HG03039 (cell line): ENCODE data around the gene NAT16.

ENCODE experiments used
- ATAC-seq: cut with Tn5 transposase; IDR thresholded peaks from one replicate; pipeline ENCODE4 v1.9.1; 2021; ENCODE audit warnings: mild to moderate bottlenecking, moderate library complexity; ENCODE audit not compliant: unreplicated experiment

NAT16 gene

DNA sequence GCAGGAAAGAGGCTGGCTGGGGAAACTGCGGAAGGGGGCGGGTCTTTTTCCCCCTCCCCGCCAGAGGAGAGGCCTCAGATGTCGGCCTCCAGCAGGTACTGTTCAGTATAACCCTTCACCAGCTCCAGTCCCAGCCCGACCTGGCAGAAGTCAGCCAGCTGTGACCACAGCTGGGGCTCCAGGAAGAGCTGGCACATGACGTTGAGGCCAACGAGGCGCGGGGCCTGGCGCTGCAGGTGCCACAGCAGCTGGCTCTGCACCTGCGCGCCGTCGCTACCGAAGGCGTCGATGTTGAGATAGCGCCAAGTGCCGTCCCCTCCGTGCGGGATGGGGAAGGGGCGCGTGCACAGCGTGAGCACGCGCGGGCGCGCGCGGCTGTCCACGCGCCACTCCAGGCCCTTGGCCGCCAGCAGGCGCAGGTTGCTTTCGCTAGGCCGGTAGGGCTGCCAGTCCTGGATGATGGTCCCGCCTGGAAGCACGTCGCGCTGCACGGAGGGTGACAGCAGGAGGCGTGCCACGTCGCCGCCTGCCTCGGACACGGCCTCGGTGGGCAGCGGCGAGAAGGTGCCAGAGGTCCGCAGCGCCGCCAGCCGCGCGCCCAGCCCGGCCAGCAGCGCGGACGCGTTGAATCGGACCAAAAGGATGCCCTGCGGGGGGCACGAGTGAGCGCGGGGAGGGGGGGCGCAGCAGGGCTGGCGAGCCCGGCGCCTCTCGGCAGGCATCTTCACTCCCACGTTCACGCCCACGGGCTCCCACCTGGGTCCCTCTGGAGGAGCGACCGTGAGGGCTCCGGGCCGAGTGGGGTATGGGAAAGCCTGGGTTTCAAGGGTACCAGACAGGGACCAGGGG is 7.9 kb downstream of the NAT16 start:
- ATAC-seq, result no peak

DNA sequence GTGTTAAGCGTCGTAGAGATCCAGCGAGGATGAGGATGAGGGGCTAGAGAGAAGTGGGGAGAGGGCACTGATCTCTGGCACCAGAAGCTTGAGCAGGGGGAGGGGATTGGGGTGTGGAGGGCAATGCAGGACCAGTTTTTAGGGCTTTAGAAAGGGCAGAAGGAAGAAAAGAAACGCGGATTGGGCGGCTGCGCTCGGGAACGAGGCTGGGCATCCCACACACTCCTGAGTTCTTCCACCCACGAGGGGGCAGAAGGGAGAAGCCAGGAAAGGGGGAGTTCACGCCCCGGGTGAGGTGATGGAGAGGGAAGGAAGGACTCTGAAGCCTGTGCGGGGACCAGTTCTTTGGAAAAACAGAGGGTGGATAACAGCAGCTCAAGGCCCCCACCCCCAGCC is 8.7 kb downstream of the NAT16 start:
- ATAC-seq, result no peak

DNA sequence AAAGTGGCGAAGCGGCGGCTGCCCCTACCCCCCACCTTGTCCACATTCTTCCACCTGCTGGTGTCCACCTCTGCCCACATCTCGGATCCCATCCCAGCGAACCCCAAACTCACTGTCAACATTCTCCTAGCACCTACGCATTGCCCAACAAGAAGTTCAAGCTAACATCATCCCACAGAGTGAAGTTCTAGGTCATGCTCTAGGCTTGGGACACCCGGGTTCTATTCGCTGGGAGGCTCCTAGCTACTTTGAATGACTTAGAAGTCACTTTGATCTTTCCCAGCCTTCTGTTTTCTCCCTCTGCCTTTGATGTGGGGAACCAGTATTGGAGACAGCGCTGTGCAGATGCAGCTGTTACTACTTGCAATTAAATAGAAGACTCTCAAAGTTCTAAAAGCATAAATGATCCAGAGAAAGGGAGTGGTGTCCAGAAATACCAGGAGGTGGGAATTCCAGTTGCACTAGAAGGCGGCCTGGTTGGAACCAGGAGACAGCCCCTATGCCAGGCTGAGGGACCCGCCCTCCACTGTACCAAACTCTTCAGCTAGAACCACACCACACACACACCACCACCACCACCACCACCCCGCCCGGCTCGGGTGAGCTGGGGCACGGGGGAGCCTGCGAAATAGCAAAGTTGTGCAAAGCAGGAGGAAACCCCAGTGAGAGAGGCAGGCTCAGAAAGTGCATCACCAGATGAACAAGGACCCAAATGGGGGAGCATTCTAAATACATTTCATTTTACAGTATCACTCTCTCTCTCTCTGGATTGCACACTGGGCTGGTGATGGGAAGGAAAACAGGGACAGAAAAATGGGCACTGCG is 9.3 kb downstream of the NAT16 start:
- ATAC-seq, result no peak

- ATAC-seq, result no peak
Measured at GRCh38 chr7:101169838-101170551, 10.1 kb downstream of the NAT16 start.

DNA sequence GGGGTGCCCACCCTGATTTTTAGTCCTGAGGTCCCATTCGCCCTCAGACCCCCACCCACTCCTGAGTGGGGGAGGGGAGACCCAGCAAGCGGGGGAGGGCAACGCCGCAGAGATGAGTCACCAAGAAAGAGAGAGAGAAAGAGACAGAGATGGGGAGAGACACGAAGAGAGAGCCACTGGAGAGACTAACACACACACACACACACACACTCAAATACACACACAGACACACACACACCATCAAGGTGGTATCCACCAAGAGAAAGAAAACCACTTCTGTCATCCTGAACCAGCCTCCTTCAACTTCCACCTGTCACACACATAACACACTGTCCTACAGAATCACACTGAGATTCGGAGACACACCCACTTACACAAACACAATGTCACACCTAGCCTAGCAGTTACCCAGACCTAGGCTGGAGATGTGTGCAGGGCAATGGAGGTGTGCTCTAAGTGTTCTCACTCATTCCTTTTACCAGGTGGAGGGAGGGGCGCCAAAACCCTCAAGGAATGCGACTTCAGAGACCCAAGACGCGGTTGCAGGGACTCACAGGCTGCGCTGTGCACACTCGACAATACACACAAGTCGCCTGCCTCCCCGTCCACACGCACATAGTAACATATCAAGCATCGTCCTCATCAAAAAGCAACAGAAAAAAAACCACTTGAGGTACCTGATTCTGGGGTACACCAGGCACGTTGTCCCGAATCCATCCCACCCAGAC is 10.8 kb downstream of the NAT16 start:
- ATAC-seq, result no peak

DNA sequence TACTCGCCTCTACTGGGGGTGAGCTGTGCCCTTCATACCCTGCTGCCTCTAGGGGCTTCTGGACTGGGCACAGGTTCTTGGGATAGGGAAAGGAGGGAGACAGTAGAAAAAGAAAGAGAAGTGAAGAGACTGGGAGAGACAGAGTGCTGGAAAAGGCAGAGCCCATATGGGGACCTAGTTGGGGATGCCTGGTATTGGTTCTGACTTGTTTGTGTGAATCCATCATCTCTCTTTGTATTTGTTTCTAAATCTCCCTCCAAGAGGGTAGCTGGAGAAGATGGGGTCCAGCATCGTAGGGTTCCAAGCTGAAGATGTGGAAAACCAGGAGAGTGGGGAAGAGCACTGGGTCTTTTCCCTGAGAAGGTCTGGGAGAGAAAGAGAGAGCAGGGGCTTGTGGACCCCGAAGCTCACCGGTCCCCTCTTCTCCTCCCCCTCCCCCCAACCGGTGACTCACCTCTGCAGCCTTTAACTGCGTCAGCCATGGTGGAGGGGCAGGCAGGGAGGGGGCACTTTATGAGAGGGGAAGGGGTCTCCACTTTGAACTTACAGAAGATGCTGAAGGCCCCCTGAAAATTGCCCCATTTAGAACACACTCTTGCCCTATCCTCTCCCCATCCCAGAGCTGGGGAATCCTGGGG is 11.6 kb downstream of the NAT16 start:
- no peak for ATAC-seq

DNA sequence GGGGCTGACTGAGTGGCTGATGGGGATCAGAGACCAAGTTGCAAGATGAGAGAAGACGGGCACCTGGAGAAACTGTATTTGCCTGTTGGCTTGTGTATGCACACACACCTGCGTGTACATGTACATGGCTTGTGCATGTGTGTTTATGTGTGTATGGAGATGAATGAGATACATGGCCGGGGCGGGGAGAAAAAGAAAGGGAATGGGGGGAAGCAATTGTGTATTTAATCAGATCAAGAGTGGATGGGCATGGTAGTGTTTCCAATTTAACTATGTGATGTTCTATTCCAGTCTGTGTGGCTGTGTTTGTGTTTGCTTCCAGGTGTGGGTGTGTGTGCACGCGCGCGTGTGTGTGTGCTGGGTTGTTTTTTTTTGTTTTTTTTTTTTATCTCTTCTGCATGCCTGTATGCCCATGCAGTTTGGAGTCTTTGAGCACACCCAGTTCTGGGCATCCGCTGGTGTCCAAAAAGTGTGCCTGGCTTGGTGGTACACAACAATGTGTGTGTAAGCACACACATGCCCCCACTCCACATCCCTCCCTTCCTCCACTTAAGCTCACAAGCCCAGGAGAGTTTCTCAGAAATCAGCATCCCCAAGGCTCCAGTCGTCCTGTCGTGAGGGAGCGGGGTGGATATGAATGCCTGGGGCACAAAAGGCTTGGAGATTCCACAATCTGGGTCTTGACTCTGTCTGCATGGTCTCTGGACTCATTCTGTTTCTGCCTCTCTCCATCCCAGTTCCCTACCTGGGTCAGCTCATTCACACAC is 12.3 kb downstream of the NAT16 start:
- no peak for ATAC-seq

DNA sequence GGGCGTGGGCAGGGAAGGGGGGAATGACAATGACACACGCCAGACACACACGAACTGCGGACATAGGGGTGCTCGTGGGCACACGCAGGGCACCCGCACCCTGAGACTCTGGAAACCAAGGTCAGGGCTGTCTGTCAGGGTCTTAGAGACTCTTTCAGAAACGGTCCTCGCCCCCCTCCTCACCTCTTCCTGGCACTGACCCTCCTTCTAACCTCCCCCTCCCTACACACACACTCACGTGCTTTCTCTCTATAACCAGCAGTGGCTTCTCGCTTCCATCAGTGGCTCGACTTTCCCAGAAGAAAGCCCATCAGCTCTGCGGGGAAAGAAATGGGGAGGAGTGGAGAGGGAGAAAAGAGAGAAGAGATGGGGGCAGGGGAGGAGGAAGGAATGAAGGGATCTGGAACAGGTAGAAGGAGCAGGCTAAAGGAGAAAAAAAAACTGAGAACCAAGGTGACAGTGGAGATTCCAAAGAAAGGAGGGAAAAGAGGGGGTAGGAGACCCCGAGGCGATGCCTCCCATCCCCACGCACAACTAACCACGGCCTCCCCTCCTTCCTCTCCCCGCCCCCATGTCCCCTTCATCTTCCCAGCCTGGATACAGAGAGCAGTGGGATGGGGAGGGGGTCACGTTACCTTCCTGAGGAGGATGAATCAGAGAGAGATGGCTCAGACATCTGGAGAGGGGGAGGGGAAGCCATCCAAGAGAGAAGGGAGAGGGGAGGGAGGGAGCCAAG is 13.0 kb downstream of the NAT16 start:
- no peak for ATAC-seq

- no peak for ATAC-seq
Measured at GRCh38 chr7:101166648-101166908, 13.5 kb downstream of the NAT16 start.

DNA sequence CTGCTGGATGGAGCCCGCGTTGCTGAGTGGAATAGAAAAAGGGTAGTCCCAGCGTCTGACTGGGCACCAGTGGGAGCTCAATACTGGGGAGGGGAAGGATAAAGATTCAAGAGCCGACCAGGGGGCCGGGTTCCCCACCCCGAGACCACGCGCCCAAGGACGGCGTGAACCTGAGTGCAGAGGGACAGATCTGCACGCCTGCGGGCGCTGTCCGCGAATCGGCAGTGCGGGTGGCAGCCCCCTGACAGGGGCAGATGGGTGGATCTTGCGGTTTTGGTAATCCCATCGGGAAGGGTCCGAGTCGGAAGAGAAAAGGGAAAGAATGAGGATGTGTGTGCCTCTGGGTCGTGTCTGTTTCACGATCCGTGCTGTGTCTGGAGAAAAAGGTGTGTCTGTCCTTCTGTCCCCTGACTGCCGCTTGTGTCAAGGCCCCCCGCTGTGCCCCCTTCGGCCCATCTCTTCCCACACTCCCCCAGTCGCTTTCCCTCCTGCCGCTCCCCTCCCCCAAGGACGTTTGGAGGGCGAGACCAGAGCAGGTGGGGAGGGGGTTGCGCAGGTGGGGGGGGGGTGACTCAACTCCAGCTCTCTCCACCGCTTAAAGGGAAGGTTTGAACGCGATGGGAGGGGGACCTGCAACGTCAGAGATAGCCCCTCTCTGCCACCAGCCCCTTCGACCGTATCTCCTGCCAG is 14.0 kb downstream of the NAT16 start:
- no peak for ATAC-seq

DNA sequence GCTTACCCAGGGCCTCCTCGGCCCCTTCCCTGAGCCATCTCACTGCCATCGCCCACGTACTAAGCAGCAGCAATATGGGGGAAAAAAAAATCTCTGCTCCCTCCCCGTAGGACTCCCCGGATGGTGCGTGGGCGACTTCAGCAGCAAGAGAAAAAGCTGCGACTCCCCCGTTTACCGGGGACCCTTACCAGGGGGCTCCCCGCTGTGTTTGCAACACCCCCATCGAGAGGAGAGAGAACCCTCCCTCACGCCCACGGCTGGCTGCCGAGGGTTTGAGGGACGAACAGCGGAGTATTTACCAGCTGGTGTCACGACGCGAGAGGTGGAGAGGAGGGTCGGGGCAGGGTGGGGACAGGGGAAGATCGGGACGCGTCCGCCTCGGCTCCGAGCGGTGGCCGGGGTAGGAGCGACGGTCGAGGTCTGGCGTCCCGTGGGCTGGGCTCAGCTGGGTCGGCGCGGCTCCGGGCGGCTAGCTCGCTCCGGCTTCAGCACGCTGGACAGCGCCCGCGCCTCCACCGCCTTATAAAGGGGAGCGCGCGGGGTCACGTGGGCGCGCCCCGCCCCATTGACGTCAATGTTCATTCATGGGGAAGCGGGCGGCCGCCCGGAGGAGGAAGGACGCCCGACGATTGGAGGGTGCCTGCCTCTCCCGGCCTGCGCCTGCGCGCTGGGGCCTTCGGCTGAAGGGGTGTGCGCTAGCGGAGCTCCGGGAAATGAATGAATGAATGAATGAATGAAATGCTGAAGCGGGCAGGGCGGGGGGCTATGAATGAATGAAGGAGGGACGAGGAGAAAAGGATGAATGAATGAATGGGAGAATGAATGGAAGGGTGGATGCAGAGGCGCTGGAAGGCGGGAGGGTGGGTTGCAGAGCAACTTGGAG is 14.8 kb downstream of the NAT16 start, which contains the start of gene VGF:
Gene VGF, minus strand, starts transcription at position 495 of the 883 bp plus-strand sequence. CDS start 726 bp downstream, outside the sequence.
- peak; percentile 59 for ATAC-seq

DNA sequence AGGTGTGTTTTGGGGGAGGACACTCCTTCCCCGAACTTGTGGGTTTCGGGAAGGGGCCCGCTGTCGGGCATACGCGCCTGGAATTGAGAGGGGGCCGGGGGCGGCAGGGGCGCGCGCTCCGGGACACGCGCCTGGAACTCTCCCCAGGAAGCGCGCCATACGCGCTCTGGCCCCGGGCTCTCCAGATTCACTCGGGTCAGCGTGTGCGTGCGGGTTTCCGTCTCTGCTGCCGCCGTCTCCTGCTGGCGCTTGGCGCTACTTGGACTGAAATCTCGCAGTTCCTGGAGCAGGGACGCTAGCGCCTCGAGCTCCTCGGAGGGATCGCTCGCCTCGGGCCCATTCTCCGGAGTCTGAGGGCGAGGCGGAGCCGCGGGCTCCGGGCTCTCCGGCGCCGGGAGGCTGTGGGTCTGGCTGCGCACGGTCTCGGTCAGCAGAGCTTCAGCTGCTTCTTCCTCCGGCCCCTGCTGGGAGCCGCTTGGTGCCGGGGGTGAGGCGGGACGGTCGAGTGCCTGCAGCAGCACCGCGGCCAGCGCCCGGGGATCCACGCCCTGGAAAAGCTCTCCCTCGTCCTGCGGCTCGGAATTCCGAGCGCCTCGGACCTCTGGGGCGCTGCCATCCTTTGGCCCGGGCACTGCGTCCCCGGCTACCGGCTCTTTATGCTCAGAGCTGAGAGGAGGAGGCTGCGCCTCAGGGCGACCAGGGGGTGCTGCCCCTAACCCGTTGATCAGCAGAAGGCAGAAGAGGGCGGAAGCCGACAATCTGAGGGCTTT is 15.8 kb downstream of the NAT16 start:
- no peak for ATAC-seq

- no peak for ATAC-seq
Measured at GRCh38 chr7:101163279-101164070, 16.6 kb downstream of the NAT16 start.

DNA sequence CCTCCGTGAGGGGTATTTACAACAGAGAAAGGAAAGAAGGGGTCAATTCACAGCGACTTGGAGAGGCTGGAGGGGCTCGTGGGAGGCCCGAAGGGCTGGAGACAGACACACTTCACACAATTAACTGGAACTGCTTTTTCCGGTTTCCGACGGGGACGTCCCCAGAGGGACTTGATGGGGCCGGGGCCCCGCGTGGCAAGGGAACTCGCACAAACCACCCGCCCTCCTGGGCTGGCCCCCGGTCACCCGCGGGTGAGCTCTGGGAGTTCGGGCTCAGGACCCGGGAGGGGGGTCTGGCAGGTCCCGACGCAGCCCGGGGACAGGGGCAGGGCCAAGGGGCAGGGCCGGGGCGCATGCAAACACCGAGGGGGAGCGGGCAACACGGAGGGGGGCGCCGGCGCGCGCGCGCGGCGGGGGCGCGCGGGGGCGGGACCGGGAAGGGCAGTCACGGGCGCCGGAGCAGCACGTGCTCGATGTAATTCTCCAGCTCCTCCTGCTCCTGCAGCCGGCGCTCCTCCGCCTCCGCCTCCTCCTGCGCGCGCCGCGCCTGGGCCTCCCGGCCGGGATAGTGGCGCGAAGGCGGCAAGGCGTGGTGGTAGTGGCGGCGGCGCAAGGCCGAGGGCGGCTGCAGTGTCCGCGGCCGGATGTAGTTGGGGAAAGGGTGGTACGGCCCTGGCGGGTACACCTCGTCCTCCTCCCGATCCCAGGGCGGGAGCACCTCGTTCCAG is 17.4 kb downstream of the NAT16 start:
- ATAC-seq, result no peak
